Tibial artery (tissue), 4 donors: ENCODE data around the gene RENBP.

Experiments used
- DNase-seq, 2 donors: peaks; one replicate each; pipeline ENCODE4 v3.0.0-alpha.2; 2019
- H3K27ac ChIP-seq, 2 donors: fragments of 200-600 bp; sonication (generic) in 1 of 2; 1 replicate in 1 of 2; 2 replicates in 1 of 2; pipeline ENCODE4 v1.5.1; 2018 to 2019; ENCODE audit warnings: mild to moderate bottlenecking in 1 of 2
- H3K27me3 ChIP-seq, 2 donors: fragments of 200-600 bp; sonication (generic) in 1 of 2; one replicate each; pipeline versions ENCODE4 v1.5.1 to v1.6.0; 2016 to 2019
- H3K36me3 ChIP-seq, 3 donors: fragments of 200-600 bp; sonication (generic) in 2 of 3; one replicate each; pipeline ENCODE4 v1.5.1; 2016 to 2019; ENCODE audit warnings: mild to moderate bottlenecking in 2 of 3
- H3K4me1 ChIP-seq, 4 donors: fragments of 200-600 bp; sonication (generic) in 2 of 4; 1 replicate in 3 of 4; 2 replicates in 1 of 4; pipeline ENCODE4 v1.5.1; 2016 to 2019
- H3K4me3 ChIP-seq, 2 donors: fragments of 200-600 bp; sonication (generic) in 1 of 2; 1 replicate in 1 of 2; 2 replicates in 1 of 2; pipeline ENCODE4 v1.5.1; 2018 to 2019; ENCODE audit warnings: mild to moderate bottlenecking in 2 of 2
- H3K9me3 ChIP-seq, 3 donors: fragments of 200-600 bp; sonication (generic) in 1 of 3; one replicate each; pipeline ENCODE4 v1.5.1; 2016 to 2019
- intact Hi-C: fragments of 100-400 bp; cut with DNase I; formaldehyde crosslinking; loops from one replicate; pipeline ENCODE4 v1.15.0; 2023; ENCODE audit warnings: low total_unique reads
- TF ChIP-seq, protein P1 (sequence below), 2 experiments: fragments of 200-600 bp in 1 of 2; fragments of 450-650 bp in 1 of 2; IDR thresholded peaks; one replicate each; pipeline ENCODE4 v1.5.1; 2017 to 2019; ENCODE audit warnings: antibody characterized with exemption in 2 of 2, mild to moderate bottlenecking in 1 of 2, moderate library complexity in 1 of 2

Gene RENBP

DNA sequence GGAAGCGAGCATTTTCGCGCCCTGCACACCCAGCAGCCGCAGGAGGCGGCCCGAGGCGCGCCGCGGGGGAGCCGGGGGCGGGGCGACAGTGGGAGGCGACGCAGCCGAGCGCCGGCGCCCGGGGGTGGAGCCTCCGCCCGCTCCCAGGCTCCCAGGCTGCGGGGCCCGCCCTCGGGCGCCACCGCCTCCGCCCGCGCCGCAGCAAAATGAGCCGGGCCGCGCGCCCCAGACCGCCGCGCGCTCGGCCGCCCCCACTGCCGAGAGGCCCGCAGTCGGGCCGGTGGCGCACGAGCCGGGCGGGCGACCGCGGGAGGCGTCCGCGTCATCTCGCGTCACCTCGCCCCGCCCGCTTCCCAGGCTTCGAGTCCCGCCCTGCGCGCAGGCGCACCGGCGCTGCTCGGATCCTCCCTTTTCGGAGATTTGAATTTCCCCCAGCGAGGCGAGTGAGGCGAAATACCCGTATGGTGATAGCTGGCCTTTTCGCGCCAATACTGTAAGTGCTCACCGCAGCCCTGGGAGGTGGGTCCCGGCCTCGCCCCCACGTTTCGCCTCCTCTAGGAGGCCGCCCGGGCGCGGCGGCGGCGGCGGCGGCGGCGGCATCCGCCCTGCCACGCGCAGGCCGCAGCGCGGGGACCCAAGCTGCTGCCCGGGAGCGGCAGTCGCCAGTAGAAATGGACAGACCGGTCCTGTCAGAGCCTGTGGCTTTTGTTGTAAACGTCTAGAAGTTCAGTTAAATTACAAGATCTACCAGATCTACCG, 28.1 kb upstream of the RENBP start, which contains the start of gene TMEM187:
Gene TMEM187 (plus strand): TSS at position 387 of the 759 bp plus-strand sequence. CDS start 9,309 bp downstream, outside the sequence.
- Histone ChIP-seq H3K27ac (peak within 1 kb of the TSS; percentile 98 to 99), H3K27me3 (no peaks in the 10 kb centered on the region), H3K4me3 (peak within 1 kb of the TSS; percentile 82 to 88), H3K9me3 (peaks cover 0 to 3% (median 0%) of the 10 kb centered on the region in 3 donors), H3K36me3 (no peaks in the 10 kb centered on the region), H3K4me1 (peaks cover 0 to 36% (median 31%) of the 10 kb centered on the region in 4 donors)
- peak; percentile 73 to 89 for DNase-seq
- intact Hi-C loops = no loop called here
- TF ChIP-seq, protein P1, sequence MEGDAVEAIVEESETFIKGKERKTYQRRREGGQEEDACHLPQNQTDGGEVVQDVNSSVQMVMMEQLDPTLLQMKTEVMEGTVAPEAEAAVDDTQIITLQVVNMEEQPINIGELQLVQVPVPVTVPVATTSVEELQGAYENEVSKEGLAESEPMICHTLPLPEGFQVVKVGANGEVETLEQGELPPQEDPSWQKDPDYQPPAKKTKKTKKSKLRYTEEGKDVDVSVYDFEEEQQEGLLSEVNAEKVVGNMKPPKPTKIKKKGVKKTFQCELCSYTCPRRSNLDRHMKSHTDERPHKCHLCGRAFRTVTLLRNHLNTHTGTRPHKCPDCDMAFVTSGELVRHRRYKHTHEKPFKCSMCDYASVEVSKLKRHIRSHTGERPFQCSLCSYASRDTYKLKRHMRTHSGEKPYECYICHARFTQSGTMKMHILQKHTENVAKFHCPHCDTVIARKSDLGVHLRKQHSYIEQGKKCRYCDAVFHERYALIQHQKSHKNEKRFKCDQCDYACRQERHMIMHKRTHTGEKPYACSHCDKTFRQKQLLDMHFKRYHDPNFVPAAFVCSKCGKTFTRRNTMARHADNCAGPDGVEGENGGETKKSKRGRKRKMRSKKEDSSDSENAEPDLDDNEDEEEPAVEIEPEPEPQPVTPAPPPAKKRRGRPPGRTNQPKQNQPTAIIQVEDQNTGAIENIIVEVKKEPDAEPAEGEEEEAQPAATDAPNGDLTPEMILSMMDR (IDR thresholded peaks at IDR 0.05) = no peak

DNA sequence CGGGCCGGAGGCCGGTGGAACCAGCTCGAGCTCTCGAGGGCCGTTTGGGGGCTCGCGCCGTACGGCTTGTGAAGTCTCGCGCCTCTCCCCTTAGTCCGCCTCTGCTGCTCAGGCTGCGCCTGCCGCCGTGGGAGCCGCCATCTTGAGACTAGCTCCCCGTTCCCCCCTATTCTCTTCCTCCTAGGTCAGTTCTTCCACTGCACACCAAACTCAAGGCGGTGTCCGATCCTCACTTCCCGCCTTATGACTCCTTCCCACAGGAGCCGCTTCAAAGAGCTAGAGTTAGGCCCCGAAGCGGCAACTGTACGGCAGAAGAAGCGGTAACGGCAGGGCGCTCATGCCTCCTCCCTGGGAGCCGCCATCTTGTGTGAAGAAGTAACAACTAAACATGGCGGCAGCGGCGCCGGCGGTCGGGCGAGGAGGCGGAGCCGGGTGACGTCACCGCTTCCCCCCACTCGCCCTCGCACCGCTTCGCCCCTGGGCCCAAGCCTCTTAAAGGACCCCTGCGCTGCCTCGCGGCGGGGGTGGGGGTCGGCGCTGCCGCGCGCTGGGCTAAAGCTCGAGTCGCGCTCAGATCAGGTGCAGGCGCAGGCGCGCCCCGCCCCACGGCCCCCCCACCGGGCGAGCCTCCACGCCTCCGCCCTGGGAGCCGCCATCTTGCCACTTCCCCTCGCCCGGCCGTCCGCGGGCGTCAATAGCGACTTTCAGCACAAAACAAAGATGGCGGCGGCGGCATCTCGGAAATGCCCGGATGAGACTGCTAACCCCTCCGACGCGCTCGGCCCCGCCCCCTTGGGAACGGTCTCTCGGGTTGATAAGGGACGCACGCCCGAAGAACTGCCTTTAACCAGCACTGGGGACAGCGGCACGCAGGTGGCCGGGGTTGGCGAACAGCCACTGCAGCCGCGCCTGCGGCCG, 27.3 kb upstream of the RENBP start, which contains the start of gene HCFC1:
Gene HCFC1 (minus strand): TSS at position 369 of the 918 bp plus-strand sequence. CDS start 978 bp downstream, outside the sequence.
- no peaks in the 10 kb centered on the region for H3K27me3 ChIP-seq
- intact Hi-C loops = no loop called here
- TF ChIP-seq, protein P1 (IDR thresholded peaks at IDR 0.05) = no peak
- peak; percentile 91 to 95 for DNase-seq
- peak within 1 kb of the TSS; percentile 82 to 88 for H3K4me3 ChIP-seq
- H3K36me3 ChIP-seq = no peaks in the 10 kb centered on the region
- peak within 1 kb of the TSS; percentile 98 to 99 for H3K27ac ChIP-seq
- peaks cover 0 to 45% (median 39%) of the 10 kb centered on the region in 4 donors for H3K4me1 ChIP-seq
- H3K9me3 ChIP-seq = peaks cover 0 to 3% (median 0%) of the 10 kb centered on the region in 3 donors

DNA sequence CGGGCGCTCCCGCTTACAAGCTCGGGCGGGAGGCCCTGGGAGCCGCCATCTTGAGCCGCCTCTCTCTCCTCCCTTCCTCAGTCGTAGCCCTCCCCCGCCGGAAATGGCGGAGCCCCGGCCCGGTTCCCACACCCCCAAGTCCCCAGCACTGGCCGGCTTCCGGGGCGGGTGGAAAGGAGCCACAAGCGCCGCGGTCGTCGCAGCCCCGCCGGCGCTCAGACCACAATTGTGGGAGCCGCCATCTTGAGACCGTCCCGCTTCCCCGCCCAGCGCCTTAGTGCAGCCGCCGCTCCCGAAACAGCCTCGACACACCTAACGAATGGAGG, 26.6 kb upstream of the RENBP start:
- Histone ChIP-seq H3K4me1 (peaks cover 0 to 51% (median 45%) of the 10 kb centered on the region in 4 donors), H3K36me3 (no peaks in the 10 kb centered on the region), H3K4me3 (peak overlapping the region; percentile 82 to 88), H3K27me3 (no peaks in the 10 kb centered on the region), H3K27ac (peak overlapping the region; percentile 98 to 99), H3K9me3 (peaks cover 0 to 3% (median 0%) of the 10 kb centered on the region in 3 donors)
- TF ChIP-seq, protein P1 (IDR thresholded peaks at IDR 0.05) = no peak
- peak; percentile 84 to 94 for DNase-seq
- intact Hi-C loops = no loop called here

DNA sequence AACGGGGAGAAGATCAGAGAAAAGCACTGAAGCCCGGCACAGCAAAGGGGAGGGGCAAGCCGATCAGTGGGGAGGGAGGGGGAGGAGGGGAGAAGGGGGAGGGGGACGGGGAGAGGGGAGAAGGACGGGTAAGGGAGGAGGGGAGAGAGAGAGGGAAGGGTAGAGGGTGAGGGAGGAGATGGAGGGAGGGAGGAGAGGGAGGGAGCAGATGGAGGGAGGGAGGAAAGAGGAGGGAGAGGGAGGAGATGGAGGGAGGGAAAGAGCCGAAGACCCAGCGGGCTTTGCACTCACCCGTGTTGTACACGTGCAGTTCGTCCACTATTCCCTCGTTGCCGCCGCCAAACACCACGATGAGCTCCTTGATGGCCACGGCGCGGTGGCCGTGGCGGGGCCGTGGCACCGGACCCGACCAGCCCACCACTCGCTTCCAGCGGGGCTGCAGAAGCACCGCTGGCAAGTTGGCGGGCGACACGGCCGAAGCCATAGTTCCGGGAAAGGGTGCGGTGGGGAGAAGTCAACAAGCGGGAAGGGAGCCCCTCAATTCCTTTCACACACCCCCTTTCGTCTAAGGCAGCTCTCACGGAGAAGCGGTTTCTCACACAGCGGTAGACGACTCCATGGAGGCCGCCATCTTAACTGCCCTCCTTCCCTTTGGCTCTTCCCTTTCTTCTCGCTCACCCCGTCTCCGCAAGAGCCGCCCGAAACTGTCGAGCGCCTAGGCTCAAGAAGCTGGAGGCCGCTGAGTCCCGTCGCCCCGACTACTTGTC, 26.1 kb upstream of the RENBP start:
- Histone ChIP-seq H3K9me3 (peaks cover 0 to 3% (median 0%) of the 10 kb centered on the region in 3 donors), H3K27me3 (no peaks in the 10 kb centered on the region), H3K4me1 (peaks cover 0 to 56% (median 50%) of the 10 kb centered on the region in 4 donors), H3K4me3 (peak overlapping the region; percentile 82 to 88), H3K36me3 (no peaks in the 10 kb centered on the region), H3K27ac (peak overlapping the region; percentile 98 to 99)
- intact Hi-C loops = no loop called here
- TF ChIP-seq, protein P1 (IDR thresholded peaks at IDR 0.05) = no peak
- peak in 1 of 2 donors; percentile 78 for DNase-seq

DNA sequence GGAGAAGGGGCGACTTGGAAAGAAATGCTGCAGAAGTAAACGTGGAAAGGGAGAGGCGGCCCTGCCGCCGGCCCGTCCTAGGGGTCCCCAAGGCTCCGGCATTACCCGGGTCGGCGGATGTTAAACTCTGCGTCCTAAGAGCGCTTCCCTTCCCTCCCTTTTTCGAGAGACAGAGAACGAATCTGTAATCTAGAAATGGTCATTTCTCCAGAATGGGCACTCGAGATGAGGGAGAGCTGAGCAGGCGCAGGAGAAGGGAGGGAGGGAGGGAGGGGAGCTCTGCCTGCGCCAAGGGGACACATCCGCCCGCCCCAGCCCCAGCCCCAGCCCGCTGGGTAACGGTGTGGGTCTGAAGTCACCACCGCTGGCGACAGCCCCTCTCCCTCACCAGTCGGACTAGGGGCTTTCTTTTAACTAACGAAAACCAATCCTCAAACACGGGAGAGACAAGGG, 25.5 kb upstream of the RENBP start:
- DNase-seq = peak in 1 of 2 donors; percentile 78
- TF ChIP-seq, protein P1 (IDR thresholded peaks at IDR 0.05) = no peak
- Histone ChIP-seq H3K36me3 (no peaks in the 10 kb centered on the region), H3K9me3 (peaks cover 0 to 3% (median 0%) of the 10 kb centered on the region in 3 donors), H3K27ac (peak overlapping the region; percentile 98 to 99), H3K27me3 (no peaks in the 10 kb centered on the region), H3K4me3 (peak overlapping the region; percentile 82 to 88), H3K4me1 (peaks cover 0 to 58% (median 51%) of the 10 kb centered on the region in 4 donors)
- intact Hi-C loops = no loop called here
